HepG2 (cell line): ENCODE results near the gene ADSL. TPM values are rescaled to one million over a fixed set of nuclear protein-coding genes. Genes with fewer than 3 reads are reported as not detected.

Experiments
- ATAC-seq: fragments of 200-7000 bp; cut with Tn5 transposase; 3 replicates; pipeline ENCODE4 v1.9.1; 2020; ENCODE audit warnings: mild to moderate bottlenecking, moderate library complexity
- BruUV-seq: library from RNA; stranded (reverse); fragments of 400-500 nt; replicated peaks from 2 replicates; lab custom pipeline; 2021; lab: Mats Ljungman, UMichigan
- CTCF ChIA-PET: fragments of 300-600 bp; formaldehyde crosslinking; extraction: SDS; loops from one replicate; lab custom pipeline; 2021; ENCODE audit warnings: low total read pairs, inconsistent platforms, low intra/inter-chr PET ratio; lab: Yijun Ruan, JAX
- POLR2A ChIA-PET: fragments of 350-600 bp; sonication (Branson Sonifier 250); formaldehyde crosslinking; loops from one replicate; lab custom pipeline; 2020; ENCODE audit warnings: antibody characterized with exemption, inconsistent platforms; lab: Yijun Ruan, JAX
- DNase-seq: peaks from one replicate; pipeline ENCODE4 v3.0.0-alpha.2; 2015; ENCODE audit warnings: low spot score
- FAIRE-seq: peaks from 3 replicates; lab custom pipeline; 2011; peaks lifted over from hg19 to GRCh38; lab: Jason Lieb, UNC
- H2AFZ ChIP-seq: one replicate; pipeline ENCODE4 v1.6.1; 2011; ENCODE audit warnings: low read length, inconsistent platforms
- H3K27ac ChIP-seq: fragments of 300-600 bp; 3 replicates; pipeline ENCODE4 v1.8.0; 2011; ENCODE audit warnings: mixed run types, mild to moderate bottlenecking, mixed read lengths, low read length, inconsistent platforms; ENCODE audit not compliant: insufficient read depth; ENCODE audit errors: extremely low read length
- H3K27me3 ChIP-seq, 2 experiments: fragments of 200-600 bp in 1 of 2; 2 replicates in 1 of 2; 3 replicates in 1 of 2; pipeline versions ENCODE4 v1.6.0 to v1.8.0; 2011; ENCODE audit warnings: low read length in 2 of 2, mild to moderate bottlenecking in 2 of 2, moderate library complexity in 2 of 2, inconsistent platforms in 1 of 2; ENCODE audit not compliant: insufficient read depth in 2 of 2, control insufficient read depth in 1 of 2
- H3K36me3 ChIP-seq, 2 experiments: fragments of 200-600 bp in 1 of 2; replicated peaks in 1 of 2; 2 replicates in 1 of 2; 3 replicates in 1 of 2; pipeline versions ENCODE4 v1.5.1 to v1.8.0; 2011; ENCODE audit warnings: low read length in 2 of 2, inconsistent platforms in 1 of 2; ENCODE audit not compliant: insufficient read depth in 2 of 2, control insufficient read depth in 1 of 2
- H3K4me1 ChIP-seq: 2 replicates; pipeline ENCODE4 v1.5.1; 2012; ENCODE audit warnings: low read length, inconsistent platforms; ENCODE audit not compliant: insufficient read depth
- H3K4me2 ChIP-seq: 2 replicates; pipeline ENCODE4 v1.6.0; 2011; ENCODE audit warnings: low read depth, low read length, inconsistent platforms
- H3K4me3 ChIP-seq, 3 experiments: fragments of 200-600 bp in 1 of 3; sonication (generic), shearing (Covaris generic) in 1 of 3; replicated peaks in 1 of 3; 2 replicates each; pipeline ENCODE4 v1.5.1; 2011 to 2016; ENCODE audit warnings: low read length in 3 of 3, inconsistent platforms in 2 of 3, low read depth in 2 of 3, mild to moderate bottlenecking in 2 of 3, control low read depth in 1 of 3, mixed read lengths in 1 of 3; ENCODE audit not compliant: insufficient read depth in 1 of 3
- H3K79me2 ChIP-seq: one replicate; pipeline ENCODE4 v1.6.1; 2011; ENCODE audit warnings: low read length, inconsistent platforms; ENCODE audit not compliant: insufficient read depth
- H3K9ac ChIP-seq: 2 replicates; pipeline ENCODE4 v1.6.0; 2011; ENCODE audit warnings: mild to moderate bottlenecking, low read depth, low read length, inconsistent platforms; ENCODE audit not compliant: insufficient read depth
- H3K9me3 ChIP-seq: 2 replicates; pipeline ENCODE4 v1.5.1; 2012; ENCODE audit warnings: mild to moderate bottlenecking, low read length
- H4K20me1 ChIP-seq: 2 replicates; pipeline ENCODE4 v1.6.0; 2011; ENCODE audit warnings: inconsistent platforms, mild to moderate bottlenecking, low read length, moderate library complexity; ENCODE audit not compliant: insufficient read depth
- ASH2L ChIP-seq: fragments of 300-600, 200-600 bp; sonication (generic); IDR thresholded peaks from 2 replicates; pipeline ENCODE4 v1.7.0; 2017; ENCODE audit warnings: low read depth, mild to moderate bottlenecking, moderate library complexity, mixed read lengths, low read length; ENCODE audit not compliant: insufficient read length
- BORCS8-MEF2B ChIP-seq: sonication (generic); formaldehyde crosslinking; IDR thresholded peaks from 2 replicates; pipeline ENCODE4 v1.8.0; 2022; ENCODE audit warnings: mild to moderate bottlenecking, missing genetic modification reagents
- ELF3 ChIP-seq: IDR thresholded peaks from 2 replicates; pipeline ENCODE4 v1.6.1; 2016; ENCODE audit warnings: missing genetic modification reagents, missing compliant biosample characterization
- GATA4 ChIP-seq: sonication (generic); IDR thresholded peaks from 2 replicates; pipeline ENCODE4 v1.6.1; 2016; ENCODE audit warnings: antibody characterized with exemption, low read depth, borderline replicate concordance
- HHEX ChIP-seq: IDR thresholded peaks from 2 replicates; pipeline ENCODE4 v1.6.1; 2016; ENCODE audit warnings: control low read depth
- NKX3-1 ChIP-seq: sonication (generic); formaldehyde crosslinking; IDR thresholded peaks from 2 replicates; pipeline ENCODE4 v1.5.0; 2020; ENCODE audit warnings: missing genetic modification reagents
- NPAS2 ChIP-seq: sonication (generic); formaldehyde crosslinking; IDR thresholded peaks from 2 replicates; pipeline ENCODE4 v1.8.0; 2022; ENCODE audit warnings: mild to moderate bottlenecking, missing genetic modification reagents, borderline replicate concordance
- ZNF274 ChIP-seq: sonication (generic); formaldehyde crosslinking; IDR thresholded peaks from 2 replicates; pipeline ENCODE4 v1.5.1; 2020; ENCODE audit warnings: mild to moderate bottlenecking, missing genetic modification reagents
- ZNF530 ChIP-seq: sonication (generic); formaldehyde crosslinking; IDR thresholded peaks from 2 replicates; pipeline ENCODE4 v1.5.0; 2020; ENCODE audit warnings: low read depth, mild to moderate bottlenecking, missing genetic modification reagents
- ZNF780A ChIP-seq: sonication (generic); formaldehyde crosslinking; IDR thresholded peaks from 2 replicates; pipeline ENCODE4 v1.8.0; 2022; ENCODE audit warnings: mild to moderate bottlenecking, missing genetic modification reagents, moderate library complexity
- WGBS: methylation state at CpG from one replicate; pipeline ENCODE4 v1.1.6; 2017; ENCODE audit warnings: low lambda C conversion rate; 5-methylcytosine and 5-hydroxymethylcytosine counted together
- in situ Hi-C: cut with HindIII; loops from 2 replicates; pipeline ENCODE4 v1.10.0; 2017; ENCODE audit warnings: low pct_unique_long_range_greater_than_20kb; ENCODE audit not compliant: extremely low pct_ligation_motif_present
- intact Hi-C: fragments of 100-400 bp; cut with micrococcal nuclease; formaldehyde crosslinking; loops from one replicate; pipeline ENCODE4 v1.10.0; 2022; ENCODE audit not compliant: unreplicated experiment
- polyA plus RNA-seq, 8 experiments: library from polyadenylated mRNA; depleted of rRNA in 3 of 8; stranded (reverse) in 7 of 8; unstranded in 1 of 8; fragments of >200 nt; fragmentation: Illumina TruSeq in 4 of 8; extraction: Trizol in 4 of 8; gene quantifications; 2 replicates each; pipeline versions ENCODE4 v1.2.1 to v1.2.3, GENCODE V29; 2011 to 2016; ENCODE audit warnings: low read depth in 4 of 8, missing spikeins in 1 of 8, mixed read lengths in 1 of 8; ENCODE audit not compliant: insufficient read depth in 1 of 8
- total RNA-seq, 5 experiments: library from RNA; depleted of rRNA; stranded (reverse); fragments of >200 nt; fragmentation: Illumina TruSeq; extraction: Trizol; gene quantifications; 2 replicates each; pipeline ENCODE4 v1.2.3, GENCODE V29; 2016; ENCODE audit warnings: low read depth in 1 of 5
- TF ChIP-seq, protein P1 (sequence below): sonication (generic); formaldehyde crosslinking; IDR thresholded peaks from 2 replicates; pipeline ENCODE4 v1.9.0; 2022; ENCODE audit warnings: missing genetic modification reagents, mild to moderate bottlenecking, borderline replicate concordance
- TF ChIP-seq, protein P2 (sequence below): sonication (generic); formaldehyde crosslinking; IDR thresholded peaks from 2 replicates; pipeline ENCODE4 v1.9.0; 2021; ENCODE audit warnings: missing genetic modification reagents, mild to moderate bottlenecking, borderline replicate concordance
- TF ChIP-seq, protein P3 (sequence below): sonication (generic); formaldehyde crosslinking; conservative IDR thresholded peaks from 2 replicates; pipeline ENCODE4 v1.8.0; 2022; ENCODE audit warnings: low read depth, missing genetic modification reagents
- TF ChIP-seq, protein P4 (sequence below): sonication (generic); formaldehyde crosslinking; IDR thresholded peaks from 2 replicates; pipeline ENCODE4 v1.8.0; 2022; ENCODE audit warnings: missing genetic modification reagents, mild to moderate bottlenecking, moderate library complexity, borderline replicate concordance
- TF ChIP-seq, protein P5 (sequence below): sonication (generic); formaldehyde crosslinking; IDR thresholded peaks from 2 replicates; pipeline ENCODE4 v1.5.0; 2020; ENCODE audit warnings: mild to moderate bottlenecking, missing genetic modification reagents, borderline replicate concordance

Gene ADSL
- total and polyA plus RNA-seq, 2 of the 13 experiments (the other 11 are each of a cell fraction or from before 2014, with no cell fraction given), result 123 to 174 TPM

DNA sequence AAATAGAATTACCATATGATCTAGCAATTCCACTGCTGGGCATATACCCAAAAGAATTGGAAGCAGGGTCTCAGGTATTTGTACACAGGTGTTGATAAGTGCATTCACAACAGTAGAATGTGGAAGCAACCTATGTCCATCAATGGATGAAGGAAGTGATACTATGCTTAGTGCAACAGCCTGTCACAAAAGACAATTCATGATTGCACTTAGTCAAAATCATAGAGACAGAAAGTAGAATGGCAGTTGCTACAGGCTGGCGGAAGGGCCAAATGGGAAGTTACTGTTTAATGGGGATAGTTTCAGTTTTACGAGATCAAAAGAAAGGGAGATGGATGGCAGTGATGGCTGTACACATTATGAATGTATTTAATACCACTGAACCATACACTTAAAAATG is 66.1 kb downstream of the ADSL start (continued):
- TF ChIP-seq NKX3-1 (no peak), ZNF530 (CRISPR knock-in tag) (no peak), ASH2L (no peak), ELF3 (no peak)
- TF ChIP-seq, protein P1, sequence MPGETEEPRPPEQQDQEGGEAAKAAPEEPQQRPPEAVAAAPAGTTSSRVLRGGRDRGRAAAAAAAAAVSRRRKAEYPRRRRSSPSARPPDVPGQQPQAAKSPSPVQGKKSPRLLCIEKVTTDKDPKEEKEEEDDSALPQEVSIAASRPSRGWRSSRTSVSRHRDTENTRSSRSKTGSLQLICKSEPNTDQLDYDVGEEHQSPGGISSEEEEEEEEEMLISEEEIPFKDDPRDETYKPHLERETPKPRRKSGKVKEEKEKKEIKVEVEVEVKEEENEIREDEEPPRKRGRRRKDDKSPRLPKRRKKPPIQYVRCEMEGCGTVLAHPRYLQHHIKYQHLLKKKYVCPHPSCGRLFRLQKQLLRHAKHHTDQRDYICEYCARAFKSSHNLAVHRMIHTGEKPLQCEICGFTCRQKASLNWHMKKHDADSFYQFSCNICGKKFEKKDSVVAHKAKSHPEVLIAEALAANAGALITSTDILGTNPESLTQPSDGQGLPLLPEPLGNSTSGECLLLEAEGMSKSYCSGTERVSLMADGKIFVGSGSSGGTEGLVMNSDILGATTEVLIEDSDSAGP (CRISPR knock-in tag), result no peak
- TF ChIP-seq, all 625 proteins: peak for 0

DNA sequence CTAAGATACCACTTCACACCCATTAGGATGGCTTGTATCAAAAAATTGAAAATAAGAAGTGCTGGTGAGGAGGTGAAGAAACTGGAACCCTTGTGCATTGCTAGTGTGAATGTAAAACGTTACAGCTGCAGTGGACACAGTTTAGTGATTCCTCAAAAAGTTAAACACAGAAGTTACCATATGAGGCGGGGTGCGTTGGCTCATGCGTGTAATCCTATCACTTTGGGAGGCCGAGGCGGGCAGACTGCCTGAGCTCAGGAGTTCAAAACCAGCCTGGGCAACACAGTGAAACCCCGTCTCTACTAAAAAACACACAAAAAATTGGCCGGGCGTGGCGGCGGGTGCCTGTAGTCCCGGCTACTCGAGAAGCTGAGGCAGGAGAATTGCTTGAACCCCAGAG is 67.6 kb downstream of the ADSL start:
- BruUV-seq, result no TSS peak
- H3K9me3 ChIP-seq, result no peaks in the 10 kb centered on the region
- no peaks in the 10 kb centered on the region for H3K4me1 ChIP-seq
- intact Hi-C loops, result no loop called here
- TF ChIP-seq ZNF780A (CRISPR knock-in tag) (no peak), BORCS8-MEF2B (CRISPR knock-in tag) (no peak), GATA4 (no peak), ZNF274 (no peak), HHEX (no peak), NPAS2 (CRISPR knock-in tag) (no peak)
- TF ChIP-seq, protein P2, sequence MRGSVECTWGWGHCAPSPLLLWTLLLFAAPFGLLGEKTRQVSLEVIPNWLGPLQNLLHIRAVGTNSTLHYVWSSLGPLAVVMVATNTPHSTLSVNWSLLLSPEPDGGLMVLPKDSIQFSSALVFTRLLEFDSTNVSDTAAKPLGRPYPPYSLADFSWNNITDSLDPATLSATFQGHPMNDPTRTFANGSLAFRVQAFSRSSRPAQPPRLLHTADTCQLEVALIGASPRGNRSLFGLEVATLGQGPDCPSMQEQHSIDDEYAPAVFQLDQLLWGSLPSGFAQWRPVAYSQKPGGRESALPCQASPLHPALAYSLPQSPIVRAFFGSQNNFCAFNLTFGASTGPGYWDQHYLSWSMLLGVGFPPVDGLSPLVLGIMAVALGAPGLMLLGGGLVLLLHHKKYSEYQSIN, result no peak
- TF ChIP-seq, protein P3, sequence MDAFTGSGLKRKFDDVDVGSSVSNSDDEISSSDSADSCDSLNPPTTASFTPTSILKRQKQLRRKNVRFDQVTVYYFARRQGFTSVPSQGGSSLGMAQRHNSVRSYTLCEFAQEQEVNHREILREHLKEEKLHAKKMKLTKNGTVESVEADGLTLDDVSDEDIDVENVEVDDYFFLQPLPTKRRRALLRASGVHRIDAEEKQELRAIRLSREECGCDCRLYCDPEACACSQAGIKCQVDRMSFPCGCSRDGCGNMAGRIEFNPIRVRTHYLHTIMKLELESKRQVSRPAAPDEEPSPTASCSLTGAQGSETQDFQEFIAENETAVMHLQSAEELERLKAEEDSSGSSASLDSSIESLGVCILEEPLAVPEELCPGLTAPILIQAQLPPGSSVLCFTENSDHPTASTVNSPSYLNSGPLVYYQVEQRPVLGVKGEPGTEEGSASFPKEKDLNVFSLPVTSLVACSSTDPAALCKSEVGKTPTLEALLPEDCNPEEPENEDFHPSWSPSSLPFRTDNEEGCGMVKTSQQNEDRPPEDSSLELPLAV (CRISPR knock-in tag), result no peak
- TF ChIP-seq, protein P4, sequence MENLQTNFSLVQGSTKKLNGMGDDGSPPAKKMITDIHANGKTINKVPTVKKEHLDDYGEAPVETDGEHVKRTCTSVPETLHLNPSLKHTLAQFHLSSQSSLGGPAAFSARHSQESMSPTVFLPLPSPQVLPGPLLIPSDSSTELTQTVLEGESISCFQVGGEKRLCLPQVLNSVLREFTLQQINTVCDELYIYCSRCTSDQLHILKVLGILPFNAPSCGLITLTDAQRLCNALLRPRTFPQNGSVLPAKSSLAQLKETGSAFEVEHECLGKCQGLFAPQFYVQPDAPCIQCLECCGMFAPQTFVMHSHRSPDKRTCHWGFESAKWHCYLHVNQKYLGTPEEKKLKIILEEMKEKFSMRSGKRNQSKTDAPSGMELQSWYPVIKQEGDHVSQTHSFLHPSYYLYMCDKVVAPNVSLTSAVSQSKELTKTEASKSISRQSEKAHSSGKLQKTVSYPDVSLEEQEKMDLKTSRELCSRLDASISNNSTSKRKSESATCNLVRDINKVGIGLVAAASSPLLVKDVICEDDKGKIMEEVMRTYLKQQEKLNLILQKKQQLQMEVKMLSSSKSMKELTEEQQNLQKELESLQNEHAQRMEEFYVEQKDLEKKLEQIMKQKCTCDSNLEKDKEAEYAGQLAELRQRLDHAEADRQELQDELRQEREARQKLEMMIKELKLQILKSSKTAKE (CRISPR knock-in tag), result no peak
- TF ChIP-seq, protein P5, sequence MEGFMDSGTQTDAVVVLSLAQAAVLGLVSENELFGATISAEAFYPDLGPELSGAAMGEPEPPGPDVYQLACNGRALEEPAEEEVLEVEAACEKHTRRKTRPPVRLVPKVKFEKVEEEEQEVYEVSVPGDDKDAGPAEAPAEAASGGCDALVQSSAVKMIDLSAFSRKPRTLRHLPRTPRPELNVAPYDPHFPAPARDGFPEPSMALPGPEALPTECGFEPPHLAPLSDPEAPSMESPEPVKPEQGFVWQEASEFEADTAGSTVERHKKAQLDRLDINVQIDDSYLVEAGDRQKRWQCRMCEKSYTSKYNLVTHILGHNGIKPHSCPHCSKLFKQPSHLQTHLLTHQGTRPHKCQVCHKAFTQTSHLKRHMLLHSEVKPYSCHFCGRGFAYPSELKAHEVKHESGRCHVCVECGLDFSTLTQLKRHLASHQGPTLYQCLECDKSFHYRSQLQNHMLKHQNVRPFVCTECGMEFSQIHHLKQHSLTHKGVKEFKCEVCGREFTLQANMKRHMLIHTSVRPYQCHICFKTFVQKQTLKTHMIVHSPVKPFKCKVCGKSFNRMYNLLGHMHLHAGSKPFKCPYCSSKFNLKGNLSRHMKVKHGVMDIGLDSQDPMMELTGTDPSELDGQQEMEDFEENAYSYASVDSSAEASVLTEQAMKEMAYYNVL (CRISPR knock-in tag), result no peak
- TF ChIP-seq, all 625 proteins: peak for 0
- POLR2A ChIA-PET, result no interaction called here
- ATAC-seq, result no peak
- Histone ChIP-seq H3K9ac (no peak overlapping the region), H3K4me3 (no peak overlapping the region), H3K27ac (no peak overlapping the region), H2AFZ (no peak overlapping the region), H3K79me2 (no peaks in the 10 kb centered on the region), H3K4me2 (no peak overlapping the region), H4K20me1 (no peaks in the 10 kb centered on the region), H3K27me3 (no peaks in the 10 kb centered on the region), H3K36me3 (peaks cover 10 to 37% of the 10 kb centered on the region in 2 experiments; a peak in 4 of 5 replicates)
- CTCF ChIA-PET, result no interaction called here
- no peak for FAIRE-seq
- in situ Hi-C loops, result no loop called here
- WGBS, result 98% methylated on average over 13 of the region's 13 CpGs
- DNase-seq, result no peak
